IPS-NIHi7 (cell line): ENCODE results near the gene HSPA12A.

Experiments used
- DNase-seq: peaks from one replicate; pipeline ENCODE4 v3.0.0; 2012; ENCODE audit warnings: mixed read lengths; ENCODE audit errors: extremely low spot score

Gene HSPA12A

DNA sequence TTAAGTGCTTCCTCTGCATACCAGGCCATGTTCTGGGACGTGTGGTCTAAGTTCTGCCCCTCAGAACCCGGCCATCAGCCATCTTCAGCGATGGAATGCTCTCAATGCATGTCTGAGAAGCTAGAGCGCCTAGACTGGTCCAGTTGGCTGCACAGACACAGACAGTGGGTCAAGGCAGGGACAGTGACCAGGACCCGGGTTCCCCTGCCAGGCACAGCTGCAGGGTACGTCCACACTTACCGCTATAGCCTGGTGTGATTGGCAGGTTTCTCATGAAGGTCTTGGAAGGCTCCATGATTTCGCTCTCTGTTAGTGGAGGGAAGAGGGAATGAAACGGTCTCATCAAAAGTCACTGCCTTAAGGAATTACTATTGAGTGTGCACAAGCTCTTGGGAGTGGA lies 74.3 kb downstream of the HSPA12A start:
- DNase-seq: no peak

DNA sequence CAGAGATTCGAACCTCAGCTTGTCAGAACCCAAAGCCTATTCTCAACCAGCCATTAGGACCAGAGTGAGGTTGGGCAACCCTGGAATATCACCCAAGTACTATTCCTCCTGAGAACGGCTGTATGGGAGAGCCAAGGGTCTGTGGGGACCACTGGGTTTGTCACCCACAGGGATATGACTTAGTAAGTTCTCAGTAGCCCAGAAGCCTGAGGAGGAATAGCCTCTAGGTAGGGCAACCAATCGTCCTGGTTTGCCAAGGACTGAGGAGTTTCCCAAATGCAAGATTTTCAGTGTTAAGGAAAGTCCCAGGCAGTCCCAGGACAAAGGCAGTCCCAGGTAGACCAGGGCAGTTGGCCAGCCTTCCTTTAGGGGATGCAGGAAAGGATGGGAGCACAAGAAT lies 74.9 kb downstream of the HSPA12A start:
- DNase-seq: no peak

DNA sequence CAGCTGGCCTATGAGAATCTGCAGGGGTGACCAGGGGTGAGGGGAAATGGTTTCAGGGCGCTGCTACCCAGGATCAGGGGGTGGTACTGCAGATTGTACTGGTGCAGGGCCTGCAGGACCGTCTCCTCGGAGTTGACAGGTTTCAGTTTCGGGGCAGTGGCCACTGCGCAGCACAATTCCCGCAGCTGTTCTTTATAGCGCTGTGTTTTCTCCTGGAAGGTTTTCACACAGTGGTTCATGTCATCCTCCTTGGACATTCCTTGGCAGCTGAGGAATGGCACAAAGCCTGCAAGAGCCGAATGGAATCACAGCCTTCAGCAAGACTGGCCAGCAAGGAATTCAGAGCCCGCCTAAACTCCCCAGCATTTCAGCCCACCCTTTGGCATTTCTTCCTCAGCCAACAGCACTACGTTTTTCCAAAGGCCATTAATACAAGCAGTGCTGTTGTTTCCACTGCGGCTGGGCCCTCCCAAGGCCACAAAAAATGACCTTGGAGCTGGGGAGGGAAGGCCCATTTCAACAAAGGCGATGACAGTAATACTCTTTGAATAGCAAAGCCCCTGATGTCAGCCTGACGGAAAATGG lies 76.7 kb downstream of the HSPA12A start:
- no peak for DNase-seq

- no peak for DNase-seq
Measured at GRCh38 chr10:116664631-116665030, 77.7 kb downstream of the HSPA12A start.

- no peak for DNase-seq
Measured at GRCh38 chr10:116663342-116663741, 79.0 kb downstream of the HSPA12A start.

DNA sequence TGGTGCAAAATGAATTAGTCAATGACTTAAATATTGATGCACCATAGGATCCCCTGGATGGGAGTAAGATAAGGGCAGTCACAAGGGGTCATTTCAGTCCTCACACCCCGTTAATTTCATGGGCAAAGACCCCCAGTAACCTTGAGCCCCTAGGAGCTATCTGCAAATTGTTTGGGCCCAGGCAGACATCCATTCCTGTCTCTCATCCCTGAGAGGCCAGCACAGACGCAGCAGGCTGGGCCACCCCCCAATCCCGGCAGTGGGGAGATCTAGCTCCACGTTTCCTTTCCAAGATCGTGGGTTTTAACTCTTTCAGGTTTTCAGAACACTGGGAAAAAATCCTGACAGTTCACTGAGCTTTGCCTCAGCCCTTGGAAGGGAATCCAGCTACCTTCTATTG lies 81.5 kb downstream of the HSPA12A start:
- DNase-seq: no peak

DNA sequence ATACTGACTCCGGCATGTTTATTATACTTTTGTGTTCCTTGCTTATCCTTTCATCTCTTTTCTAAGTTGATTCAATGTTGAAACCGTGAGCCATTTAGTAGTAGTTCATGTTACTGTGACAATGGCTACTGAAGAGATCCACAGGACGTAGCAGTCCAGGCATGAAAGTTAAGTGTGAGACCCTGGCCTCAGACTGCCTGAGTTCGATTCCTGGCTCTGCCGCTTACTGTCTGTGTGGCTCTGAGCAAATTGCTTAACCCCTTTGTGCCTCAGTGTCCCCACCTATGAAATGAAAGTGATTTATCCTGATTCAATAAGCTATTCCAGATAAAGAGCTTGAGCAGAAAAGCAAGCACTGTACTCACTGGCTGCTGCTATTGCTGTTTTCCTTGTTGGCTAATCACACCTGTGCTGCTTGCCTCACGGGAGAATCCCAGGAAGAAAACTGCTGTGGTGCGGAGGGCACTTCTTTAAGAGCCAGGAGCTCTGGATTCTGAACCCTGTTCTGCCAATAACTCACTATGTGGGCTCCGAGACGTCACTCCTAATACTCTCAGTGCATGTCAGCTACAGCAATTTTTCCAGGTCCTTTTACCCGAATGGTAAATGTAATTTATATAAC lies 83.2 kb downstream of the HSPA12A start:
- DNase-seq: no peak

DNA sequence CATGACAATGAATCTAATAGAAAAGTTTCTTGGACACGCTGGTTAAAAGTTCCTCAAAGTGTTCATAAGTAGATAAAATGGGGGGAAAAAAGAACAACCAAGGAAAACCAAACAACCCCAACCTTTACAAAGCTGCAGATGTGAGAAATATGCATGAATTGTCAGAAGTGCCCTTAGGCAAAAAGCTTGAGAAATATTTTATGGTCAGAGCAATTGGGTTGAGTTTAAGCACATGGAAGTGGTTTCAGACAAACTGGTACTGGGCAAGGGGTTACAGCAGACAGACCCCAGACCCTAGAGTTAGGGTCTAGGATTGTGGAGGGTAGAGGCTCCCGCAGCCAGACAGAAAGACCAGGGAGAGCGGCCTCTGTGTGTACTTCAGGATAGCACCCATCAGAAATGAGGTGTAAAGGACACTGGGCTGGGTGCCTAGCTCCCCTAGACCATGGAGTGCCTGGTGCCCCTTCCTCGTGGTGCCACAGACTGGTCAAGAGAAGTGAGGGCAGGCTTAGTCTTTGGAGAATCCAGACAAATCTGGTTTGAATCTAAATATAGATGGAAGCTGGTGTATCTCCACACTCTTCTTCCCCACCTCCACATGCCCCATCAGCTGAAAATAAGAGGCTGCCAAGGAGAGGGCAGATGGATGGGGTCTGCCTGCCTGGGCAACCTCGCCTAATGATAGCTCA lies 84.4 kb downstream of the HSPA12A start:
- DNase-seq: no peak

DNA sequence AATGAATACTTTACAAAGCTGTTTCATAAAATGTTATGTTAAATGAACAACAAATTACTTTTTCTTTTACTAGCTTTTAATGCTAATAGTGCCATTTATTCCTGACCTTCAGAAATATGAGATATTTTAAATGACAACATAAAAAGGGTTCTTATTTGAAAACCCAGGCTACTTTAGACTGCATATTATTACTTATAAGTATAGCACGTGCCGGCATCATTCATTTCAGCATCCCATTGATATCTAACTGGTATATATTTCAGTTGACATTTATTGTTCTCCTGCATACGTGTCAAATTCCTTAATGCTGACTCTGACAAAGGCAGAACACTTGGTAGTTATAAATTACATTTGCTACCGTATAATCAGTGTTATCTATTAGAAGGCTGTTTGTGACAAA lies 86.3 kb downstream of the HSPA12A start:
- no peak for DNase-seq

GRCh38 chr10:116655568-116655967 lies 86.8 kb downstream of the HSPA12A start:
- no peak for DNase-seq

DNA sequence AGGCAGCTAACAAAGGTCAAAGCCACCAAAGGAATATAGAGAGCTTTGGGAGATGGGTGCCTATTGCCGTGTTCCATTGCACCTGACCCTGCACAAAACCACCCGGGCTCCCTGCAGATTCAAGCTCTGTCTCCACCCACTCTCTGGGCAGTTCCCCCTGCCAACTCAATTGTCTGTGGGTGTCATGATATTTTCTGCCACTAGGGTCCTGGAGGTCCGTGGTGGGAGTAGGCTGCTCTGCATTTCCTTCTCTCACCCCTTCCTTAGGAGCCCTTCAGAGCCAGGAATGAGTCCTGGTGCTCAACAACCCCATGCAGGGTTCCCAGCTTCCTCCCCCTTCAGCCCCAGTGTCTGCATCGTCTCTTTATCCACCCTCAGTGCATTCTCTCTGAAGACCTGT lies 87.5 kb downstream of the HSPA12A start:
- peak; percentile 62 for DNase-seq

- DNase-seq: no peak
Measured at GRCh38 chr10:116653885-116654284, 88.5 kb downstream of the HSPA12A start.

- no peak for DNase-seq
Measured at GRCh38 chr10:116648903-116649302, 93.5 kb downstream of the HSPA12A start.

GRCh38 chr10:116646502-116646901 lies 95.9 kb downstream of the HSPA12A start:
- no peak for DNase-seq

- no peak for DNase-seq
Measured at GRCh38 chr10:116637830-116638229, 104.5 kb downstream of the HSPA12A start.

GRCh38 chr10:116636976-116637375 lies 105.4 kb downstream of the HSPA12A start:
- DNase-seq: no peak

DNA sequence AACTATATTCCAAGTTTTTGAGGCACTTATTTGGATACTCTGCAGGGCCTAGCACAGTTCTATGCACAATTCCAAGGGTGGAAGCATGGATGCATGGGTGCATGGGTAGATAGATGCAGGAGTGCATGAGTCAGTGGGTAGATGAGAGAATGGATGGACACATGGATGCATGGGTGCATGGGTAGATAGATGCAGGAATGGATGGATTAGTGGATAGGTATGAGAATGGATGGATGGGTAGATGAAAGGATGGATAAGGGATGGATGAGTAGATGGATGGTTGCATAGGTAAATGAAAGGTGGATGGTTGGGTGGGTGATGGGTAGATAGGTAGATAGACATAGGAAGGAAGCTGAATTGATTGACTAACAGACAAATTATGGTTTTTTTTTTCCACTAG lies 106.0 kb downstream of the HSPA12A start:
- DNase-seq: no peak

DNA sequence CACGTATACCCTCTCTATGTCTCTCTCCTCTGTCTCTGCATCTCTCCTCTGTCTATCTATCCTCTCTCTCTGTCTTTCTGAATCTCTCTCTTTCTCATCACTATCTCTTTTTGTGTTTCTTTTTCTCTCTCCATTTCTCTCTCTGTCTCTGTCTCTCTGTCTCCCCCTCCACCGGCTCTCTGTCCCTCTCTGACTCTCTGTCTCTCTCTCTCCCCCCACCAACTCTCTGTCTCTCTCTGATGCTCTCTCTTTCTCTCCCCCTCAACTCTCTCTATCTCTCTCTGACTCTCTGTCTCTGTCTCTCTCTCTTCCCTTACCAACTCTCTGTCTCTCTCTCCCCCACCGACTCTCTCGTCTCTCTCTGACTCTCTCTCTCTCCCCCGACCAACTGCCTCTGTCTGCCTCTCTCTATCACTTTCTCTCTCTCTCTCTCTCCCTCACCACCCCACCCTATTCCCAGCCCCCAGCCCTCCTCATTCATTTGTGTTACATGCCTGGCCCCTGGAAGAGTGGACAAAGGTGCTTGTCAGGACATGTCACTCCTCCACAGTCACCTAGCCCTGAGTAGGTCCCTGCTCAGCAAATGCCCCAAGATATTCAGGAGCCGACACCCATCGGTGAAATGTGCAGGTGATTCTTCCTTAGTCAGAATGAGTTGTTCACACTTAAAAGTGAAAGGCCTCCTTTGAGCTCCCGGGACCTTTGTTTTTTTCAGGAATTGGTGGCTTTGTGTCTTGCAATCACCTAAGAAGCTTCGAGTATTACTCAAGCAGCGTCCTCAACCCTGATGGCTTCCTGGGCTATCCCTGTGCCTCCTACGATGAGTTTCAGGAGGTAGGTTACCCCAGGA lies 108.0 kb downstream of the HSPA12A start:
- no peak for DNase-seq

GRCh38 chr10:116633216-116633600 lies 109.2 kb downstream of the HSPA12A start:
- no peak for DNase-seq

GRCh38 chr10:116632596-116633215 lies 109.7 kb downstream of the HSPA12A start:
- no peak for DNase-seq

DNA sequence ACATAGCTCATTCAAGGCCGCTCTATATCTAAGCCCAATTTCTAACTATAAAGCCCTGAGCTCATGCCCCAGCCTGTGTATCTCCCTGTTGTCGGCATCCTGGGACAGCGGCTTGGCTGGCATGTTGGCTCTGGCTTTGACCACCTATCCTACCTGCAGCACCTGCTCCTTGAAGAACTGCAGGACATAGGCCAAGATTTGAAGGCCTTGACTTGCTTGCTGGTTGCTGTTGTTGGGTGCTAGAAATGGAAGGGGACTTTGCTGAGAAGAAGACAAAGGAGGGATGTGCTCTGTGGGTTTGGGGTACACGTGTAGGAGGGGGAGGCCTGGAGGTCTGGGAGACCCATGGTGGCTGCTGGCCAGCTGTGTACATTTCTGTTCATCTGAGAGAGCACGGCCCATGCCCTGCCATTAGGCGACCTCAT lies 110.5 kb downstream of the HSPA12A start:
- no peak for DNase-seq

GRCh38 chr10:116630020-116630419 lies 112.3 kb downstream of the HSPA12A start:
- DNase-seq: no peak
